GM19025 (cell line): ENCODE data around the gene OLFM1.

Source experiments
- ATAC-seq: cut with Tn5 transposase; IDR thresholded peaks from one replicate; pipeline ENCODE4 v1.9.1; 2021; ENCODE audit warnings: mild to moderate bottlenecking, low read depth, moderate library complexity; ENCODE audit not compliant: unreplicated experiment

Gene OLFM1

DNA sequence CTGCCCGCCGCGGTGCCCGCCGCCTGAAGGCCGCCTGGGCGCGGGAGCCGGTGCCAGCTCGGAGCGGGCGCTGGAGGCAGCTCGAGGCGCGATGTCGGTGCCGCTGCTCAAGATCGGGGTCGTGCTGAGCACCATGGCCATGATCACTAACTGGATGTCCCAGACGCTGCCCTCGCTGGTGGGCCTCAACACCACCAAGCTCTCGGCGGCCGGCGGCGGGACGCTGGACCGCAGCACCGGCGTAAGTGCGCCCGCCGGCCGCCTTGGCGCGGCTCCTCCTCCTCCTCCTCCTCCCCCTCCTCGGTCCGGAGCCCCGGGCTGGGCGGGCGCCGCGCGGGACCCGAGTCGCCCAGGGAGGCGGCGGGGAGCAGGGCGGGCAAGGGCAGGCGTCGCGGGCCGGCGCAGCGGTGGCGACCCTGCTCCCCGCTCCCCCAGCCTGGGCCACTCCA lies 455 bp downstream of the OLFM1 start:
- ATAC-seq = no peak

DNA sequence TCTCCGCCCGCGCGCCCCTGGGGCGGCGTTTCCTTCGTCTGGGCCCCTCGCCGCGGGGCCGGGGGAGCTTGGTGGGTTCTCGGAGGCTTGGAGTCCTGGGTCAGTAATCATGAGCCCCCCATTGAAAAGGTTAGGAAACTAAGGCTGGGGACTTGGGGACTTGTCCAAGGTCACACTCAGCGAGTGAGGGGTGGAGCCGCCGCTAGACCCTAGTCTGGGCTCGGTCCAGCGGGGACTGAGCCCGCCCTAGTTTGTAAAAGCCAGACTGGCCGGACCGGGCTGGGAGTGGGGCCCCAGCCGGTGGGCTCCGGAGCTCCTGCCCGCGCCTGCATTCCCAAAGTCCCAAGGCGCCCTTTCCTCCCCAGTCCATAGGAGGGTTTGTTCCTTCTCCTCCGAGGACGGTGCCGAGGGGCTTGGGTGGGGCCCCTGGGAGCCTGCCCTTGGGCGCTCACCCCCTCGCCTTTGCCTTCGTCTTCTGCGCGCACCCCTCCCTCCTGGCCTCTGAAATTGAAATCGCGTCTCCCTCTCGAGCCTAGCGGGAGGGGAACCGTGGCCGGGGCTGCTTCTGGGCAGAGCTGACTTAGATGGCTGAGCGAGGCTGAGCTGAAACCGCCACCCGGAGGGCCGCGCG lies 995 bp downstream of the OLFM1 start:
- ATAC-seq = no peak

DNA sequence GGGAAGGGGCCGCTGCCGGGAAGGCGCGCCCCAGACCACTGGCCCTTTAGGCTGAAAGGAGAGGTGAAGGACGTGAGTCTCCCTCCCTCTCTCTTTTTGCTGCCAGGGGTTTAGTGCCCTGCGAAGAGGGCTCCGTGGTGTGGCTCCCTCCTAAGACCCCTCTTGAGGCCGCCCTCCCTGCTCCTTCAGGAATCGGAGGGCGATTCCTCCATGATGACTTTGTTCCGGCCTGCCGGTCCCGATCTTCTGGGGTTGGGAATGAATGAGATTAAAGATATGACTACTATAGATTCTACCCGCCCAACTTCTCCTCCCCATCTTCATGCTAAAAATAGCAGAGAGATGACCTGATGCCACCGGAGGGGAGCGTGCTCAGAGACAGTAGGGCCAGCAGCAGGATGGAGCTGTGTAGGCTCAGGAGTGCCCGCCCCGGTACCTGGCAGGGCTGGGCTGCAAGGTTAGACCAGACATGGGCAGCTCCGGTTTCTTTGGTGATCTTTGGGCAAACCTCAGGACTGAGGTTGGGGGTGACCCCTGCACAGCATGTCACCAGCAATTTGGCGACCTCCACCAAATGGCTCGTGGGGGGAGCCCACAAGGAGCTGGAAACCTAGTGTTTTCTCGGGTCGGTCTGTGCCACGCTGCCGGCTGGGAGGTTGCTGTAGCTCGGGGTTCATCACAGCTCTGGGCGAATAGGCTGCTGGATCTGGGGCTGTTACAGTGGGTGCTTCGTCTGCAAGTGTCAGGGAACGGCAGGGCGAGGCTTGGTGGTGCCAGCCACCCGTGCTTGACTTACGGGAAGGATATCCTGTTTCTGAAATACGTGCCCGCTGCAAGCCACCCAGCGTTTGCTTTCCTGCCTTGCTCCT lies 1.7 kb downstream of the OLFM1 start:
- ATAC-seq = no peak

DNA sequence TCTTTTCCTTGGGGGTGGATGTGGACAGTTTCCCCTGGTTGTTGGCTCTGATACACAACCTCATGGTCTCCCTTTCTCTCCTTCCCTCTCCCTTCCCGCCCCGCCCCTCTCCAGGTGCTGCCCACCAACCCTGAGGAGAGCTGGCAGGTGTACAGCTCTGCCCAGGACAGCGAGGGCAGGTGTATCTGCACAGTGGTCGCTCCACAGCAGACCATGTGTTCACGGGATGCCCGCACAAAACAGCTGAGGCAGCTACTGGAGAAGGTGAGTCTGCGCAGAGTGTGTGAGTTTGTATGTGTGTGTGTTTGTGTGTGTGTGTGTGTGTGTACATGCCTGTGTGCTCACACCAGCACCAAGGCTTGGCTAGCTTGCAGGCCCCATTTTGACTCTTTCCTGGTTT lies 2.6 kb downstream of the OLFM1 start:
- no peak for ATAC-seq

DNA sequence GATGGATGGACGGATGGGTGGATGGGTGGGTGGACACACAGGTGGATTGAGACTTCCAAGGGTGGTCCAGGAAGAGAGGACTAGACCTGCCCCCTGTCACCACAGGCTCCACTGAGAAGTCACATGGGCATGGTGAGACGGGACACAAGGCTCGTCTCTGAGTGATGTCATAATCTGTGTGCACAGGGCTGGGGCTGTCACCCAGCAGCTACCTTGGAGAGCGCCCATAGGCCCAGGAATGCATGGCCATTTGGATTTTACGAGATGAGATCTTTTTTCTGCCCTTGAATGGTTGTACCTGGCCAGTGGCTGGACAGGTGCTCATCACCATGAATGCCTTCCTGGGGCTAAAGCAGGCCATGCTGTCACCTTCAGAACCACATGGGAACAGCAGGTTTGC lies 3.1 kb downstream of the OLFM1 start:
- ATAC-seq = no peak

DNA sequence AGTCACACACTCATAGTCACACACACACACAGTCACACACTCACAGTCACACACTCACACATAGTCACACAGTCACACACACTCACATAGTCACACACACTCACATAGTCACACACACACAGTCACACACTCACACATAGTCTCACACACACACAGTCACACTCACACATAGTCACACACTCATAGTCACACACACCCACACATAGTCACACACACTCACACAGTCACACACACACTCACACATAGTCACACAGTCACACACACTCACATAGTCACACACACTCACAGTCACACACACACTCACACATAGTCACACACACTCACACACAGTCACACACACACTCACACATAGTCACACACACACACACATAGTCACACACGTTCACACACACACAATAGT lies 4.1 kb downstream of the OLFM1 start:
- no peak for ATAC-seq

DNA sequence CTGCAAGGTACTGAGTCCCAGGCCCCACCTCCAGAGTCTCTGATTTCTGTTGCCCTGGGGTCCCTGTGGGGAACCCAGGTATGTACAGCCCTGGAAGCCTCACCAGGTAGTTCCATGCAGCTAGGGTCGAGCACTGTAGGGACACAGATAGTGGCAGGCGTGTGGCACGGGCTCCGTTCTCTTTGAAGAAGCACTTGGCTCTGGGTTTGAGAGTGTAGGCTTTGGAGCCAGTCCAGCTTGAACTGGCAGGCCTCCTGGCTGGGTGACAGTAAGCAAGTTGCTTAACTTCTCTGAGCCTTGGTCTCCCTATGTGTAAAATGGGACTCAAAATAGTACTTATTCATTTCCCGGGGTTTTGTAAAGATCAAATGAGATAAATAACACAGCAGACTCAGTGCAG lies 5.6 kb downstream of the OLFM1 start:
- no peak for ATAC-seq

DNA sequence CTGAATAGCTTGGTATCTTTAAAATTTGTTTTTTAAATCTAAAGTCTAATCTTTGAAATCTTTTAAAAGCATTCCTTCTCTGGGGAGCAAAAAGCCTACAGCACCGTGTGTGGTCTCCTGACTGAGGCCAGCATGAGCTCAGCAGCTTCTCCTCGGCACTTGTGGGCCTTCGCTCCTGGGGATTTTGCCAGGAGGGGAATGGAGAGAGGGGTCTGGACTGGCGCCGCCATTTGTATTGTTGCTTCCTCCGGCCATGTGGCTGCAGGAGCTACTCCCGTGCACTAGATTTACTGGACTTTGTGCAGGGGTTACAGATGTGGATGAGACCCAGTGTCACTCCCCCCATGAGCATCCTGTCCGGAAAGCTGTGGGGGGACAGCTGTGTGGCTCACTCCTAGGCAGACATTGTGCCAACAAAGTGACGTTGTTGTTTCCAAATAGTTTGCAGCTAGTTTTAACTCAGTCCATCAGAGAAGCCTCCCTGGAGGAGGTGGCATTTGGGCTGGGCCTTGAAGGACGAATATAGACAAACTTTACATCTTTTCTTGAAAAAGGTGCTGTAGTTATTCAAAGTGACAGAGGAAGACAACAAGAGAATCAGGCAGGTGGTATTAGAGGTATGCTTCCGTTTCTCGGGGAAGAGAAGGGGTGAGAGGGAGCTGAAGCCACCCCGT lies 6.6 kb downstream of the OLFM1 start:
- no peak for ATAC-seq

DNA sequence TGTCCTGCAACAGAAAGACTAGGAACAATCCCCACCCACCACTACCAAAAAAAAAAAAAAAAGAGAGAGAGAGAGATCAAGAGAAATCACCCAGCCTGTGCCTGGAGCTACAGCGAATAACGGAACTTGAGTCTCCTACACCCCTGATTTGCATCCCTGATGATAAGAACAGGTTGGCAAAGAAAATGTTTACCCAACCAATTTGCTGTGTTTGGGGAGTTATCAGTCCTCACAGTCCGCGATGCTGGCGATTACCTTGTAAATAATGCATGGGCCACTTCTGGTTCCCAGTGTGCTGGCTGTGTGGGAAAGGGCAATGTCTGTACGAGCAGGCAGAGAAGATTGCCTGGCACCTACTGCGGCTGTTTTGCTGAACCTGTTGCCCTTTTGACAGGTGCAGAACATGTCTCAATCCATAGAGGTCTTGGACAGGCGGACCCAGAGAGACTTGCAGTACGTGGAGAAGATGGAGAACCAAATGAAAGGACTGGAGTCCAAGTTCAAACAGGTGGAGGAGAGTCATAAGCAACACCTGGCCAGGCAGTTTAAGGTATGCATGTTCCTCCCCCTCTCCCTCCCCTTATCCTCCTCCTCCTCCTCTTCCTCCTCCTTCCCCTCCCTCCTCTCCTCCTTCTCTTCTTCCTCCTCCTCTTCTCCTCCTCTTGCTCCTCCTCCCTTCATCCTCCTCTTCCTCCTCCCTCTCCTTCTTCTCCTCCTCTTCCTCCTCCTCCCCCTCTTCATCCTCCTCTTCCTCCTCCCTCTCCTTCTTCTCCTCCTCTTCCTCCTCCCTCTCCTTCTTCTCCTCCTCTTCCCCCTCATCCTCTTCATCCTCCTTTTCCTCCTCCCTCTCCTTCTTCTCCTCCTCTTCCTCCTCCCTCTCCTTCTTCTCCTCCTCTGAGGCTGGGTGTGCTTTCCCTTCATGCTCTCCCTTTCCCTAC lies 8.3 kb downstream of the OLFM1 start:
- ATAC-seq = no peak

DNA sequence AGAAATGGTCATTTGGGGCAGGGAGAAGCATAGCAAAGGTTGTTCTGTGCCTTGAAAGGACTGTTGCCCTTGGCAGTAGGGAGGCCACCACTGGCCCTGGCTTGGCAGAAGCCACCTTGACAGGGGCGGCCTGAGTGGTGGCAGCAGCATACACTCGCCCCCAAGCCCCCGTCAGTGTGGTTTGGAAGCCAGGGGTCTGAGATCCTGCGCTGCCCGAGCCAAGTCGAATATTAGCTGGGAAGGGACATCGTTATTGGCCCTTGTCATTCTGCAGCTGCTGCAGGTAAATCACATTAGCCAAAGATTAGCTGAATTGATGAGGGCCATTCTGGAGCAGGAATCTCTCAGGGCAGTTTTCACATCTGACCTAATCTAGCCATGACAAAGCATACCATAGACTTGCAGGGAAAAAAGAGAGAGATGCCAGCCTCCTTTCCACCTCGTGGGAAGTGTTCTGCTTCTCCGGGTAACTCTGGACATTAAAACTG lies 9.0 kb downstream of the OLFM1 start:
- ATAC-seq = no peak

DNA sequence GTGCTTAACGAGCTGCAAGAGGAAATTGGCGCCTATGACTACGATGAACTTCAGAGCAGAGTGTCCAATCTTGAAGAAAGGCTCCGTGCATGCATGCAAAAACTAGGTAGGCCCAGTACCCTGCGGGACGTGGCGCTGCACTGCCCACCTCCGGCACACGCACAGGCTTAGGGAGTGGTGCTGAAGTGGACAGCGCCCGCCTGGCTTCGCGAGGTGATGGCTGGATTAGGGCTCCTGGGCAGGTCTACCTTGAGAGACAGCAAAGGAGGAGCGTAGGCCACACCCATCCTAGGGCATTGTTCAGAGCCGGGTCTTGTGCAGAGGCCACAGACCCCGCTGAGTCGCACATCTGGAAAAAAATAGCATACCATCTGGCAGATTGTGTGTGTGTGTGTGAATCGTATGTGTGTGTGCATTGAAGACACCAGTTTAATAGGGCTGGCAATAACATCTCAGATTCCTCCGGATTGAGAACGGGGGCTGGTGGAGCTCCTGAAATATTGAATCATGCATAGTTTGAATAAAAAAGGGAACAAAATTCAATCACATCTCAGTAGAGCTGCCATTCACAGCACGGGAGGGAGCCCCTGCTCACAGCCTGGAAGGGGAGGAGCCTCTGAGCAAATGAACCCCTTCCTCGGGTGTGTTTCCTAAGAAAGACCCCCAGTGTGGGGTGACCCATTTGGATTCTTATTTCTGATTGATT lies 11.1 kb downstream of the OLFM1 start:
- ATAC-seq = no peak

DNA sequence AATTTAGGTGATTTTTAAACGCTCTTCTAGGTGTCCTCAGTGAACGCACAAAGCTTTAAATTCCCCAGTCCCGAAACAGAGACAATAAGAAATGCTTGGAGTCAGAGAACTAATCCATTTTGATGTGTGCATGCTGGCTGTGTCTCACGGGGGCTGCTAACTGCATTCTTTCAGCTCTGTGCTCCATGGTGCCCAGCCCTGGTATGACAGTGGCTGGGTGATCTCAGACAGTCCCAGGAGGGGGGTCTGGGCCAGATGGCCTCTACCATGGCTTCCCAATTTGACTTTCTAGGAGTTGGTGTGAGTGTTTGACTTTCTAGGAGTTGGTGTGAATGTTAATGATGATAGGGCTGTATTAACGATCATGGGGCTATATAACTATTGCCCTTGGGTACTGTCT lies 12.1 kb downstream of the OLFM1 start:
- ATAC-seq = no peak

DNA sequence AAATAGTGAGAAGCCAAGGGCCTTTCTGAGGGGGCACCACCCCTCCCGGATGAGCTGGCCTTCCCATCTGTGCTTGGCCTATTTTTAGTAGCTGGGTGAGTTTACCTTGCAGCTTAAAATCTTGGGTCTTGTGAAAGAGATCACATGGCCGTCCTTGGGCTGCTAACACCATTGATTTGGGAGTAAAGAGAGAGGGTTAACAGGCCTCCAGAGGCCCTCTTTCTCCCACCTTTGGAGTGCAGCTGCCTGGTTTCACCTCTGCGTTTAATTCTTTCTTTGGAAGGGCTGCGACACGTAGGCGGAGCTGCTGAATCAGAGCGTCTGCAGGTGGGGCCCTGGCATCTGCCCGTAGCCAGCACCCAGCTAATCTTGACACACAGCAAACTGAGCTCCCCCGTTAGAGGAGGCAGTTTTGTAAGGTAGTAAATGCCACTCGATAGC lies 12.8 kb downstream of the OLFM1 start:
- ATAC-seq = no peak

DNA sequence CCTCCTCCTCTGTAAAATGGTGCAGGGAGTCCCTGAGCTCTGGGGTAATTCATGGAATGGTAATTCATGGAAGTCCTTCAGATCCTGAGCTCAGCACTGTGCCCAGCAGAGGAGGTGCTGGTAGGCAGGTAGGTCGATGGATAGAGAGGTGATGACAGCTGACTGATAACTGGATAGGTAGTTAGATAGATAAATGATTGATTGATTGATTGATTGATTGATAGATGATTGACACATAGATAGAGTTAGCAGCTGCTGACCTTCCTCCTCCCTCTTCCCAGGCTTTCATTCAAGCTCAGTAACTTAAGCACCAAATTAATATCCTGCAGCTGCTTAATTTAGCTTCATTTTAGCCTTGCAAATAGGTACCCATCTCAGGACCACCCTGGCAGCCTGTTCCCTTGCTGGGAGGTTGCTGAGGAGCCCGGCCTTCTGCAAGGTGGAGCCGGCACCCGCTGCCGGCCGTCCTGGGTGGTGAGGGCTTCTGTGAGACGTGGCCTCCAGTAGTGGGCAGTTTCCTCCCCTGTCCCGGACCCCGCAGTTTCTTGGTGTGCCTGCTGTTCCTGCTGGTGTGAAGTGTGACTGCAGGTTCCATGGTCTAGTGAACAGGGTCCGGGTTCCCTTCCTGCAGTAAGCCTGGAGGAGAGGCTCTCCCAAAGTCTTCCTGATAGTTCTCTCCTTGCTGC lies 13.4 kb downstream of the OLFM1 start:
- ATAC-seq = no peak

DNA sequence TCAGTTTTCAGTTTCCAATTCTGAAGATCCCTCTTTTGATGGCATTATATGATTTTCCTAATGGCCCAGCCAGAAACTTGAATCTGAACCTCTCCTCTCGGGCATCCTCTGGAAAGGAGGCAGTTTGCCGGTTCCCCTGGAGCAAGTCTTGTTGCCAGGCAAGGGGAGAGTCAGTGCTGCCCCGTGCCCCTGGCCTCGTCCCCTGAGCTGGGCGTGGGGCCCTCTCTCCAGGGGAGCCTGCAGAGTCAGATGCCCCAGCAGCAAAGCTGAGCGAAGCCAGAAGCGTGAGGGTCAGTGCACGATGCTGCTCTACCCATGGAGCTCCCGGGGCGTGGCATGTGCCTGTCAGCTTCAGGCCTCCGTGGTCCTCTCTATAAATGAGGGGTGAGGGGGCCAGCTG lies 14.0 kb downstream of the OLFM1 start:
- no peak for ATAC-seq

DNA sequence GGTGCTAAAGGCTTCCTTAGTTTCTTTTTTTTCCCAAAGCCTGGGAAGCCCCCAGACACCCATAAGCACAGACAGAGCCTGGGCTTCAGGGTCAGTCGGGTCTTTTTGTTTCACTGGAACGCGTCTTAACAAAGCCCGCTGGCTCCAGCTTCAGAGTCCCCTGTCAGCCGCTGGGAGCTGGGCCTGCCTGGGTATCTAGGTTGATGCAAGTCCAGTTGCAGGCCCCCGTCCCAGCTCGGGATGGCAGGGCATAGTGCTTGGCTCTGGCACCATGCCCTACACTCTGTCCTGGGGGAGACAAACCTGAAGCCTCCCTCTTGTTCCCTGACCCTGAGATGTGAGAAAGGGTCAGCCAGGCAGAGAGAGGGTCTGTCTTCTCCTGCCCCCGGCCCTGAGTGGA lies 14.5 kb downstream of the OLFM1 start:
- no peak for ATAC-seq

DNA sequence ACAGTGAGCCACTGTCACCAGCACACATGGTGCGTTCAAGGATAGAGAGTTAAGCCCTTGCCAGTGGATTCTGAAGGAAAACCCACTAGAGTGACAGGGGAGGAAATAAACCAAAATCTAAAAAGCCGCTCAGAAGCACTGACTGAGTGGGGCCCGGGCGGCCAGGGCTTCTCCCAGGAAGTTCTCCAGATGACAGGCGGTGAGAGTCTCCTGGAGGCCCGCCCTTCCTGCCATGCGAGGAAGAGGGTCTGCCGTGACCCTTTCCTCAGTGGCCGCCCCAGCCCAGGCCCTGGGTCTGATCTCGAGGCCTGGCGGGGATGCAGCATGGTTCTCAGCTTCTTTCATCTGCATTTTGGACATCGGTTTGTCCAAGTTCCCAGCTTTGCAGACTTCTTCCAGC lies 14.9 kb downstream of the OLFM1 start:
- no peak for ATAC-seq

DNA sequence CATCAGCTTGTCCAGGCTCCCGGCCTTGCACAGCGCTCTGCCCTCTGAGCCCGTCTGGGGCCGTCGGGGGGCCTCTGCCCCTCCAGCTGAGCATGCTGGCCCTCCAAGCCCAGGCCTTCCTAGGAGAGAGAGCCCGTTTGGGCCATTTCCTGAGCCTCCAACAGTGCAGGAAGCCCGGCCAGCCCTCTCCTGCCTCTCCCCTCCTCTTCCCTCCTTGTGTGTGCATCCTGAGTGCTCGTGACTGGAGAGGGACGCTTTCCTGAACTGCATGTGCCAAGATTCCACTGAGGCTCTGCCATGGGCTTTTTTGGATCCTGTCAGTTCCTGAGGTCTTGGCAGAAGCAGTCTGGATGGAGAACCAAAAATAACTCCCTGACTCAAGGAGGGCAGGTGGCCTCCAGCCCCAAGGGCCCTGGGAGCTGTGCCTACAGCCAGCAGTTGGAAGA lies 15.6 kb downstream of the OLFM1 start:
- no peak for ATAC-seq
